Measurements from ENCODE around the gene MVP. TPM values are rescaled to one million over a fixed set of nuclear protein-coding genes. Genes with fewer than 3 reads are reported as not detected.

The MVP gene
- total and polyA plus RNA-seq, 8 donors: 58.8 to 179 (median 94.7) TPM

DNA sequence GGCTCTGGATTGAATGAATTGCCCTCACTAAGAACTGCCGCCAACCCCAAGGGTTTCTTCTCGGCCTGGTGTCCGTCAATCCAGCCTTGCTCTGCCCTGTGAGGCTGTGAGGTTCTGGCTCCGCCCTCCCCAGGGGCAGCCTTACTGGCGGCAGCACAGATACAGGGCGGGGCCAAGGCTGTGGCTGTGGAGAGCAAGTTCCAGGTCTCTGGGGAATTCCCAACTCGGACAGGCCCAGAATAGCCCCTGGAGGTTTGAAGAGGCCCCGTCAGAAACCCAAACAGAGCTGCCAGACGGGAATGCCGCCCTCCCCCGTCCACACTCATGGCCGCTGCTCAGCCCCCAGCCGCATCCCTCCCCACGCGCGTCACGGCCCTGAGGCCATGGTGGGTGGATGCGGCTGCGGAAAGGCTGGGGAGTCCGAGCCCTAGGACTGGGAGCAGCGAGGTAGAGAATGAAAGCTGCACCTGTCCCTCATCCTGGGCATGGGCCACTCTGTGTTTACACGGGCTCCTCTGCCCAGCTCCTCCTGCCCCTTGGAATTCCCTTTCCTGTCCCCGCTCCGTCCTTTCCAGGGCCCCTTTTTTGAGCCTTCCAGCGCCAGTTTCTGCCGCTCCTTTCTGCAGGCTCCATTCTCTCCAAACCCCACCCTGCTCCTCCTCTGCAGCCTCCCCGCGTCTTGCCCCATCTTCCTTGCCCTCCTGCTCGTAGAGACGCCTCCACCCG lies 8.9 kb upstream of the MVP start:
- intact Hi-C loops (cut with DNase I): no loop called here
- peak; percentile 90 to 98 (median 97) for DNase-seq
- TF ChIP-seq CTCF (IDR thresholded peaks at IDR 0.05): no peak
- peak overlapping the region; percentile 62 to 87 (median 80) for H3K27ac ChIP-seq
- no peaks in the 10 kb centered on the region for H3K36me3 ChIP-seq
- H3K27me3 ChIP-seq: no peaks in the 10 kb centered on the region
- peaks cover 0 to 20% (median 0%) of the 10 kb centered on the region in 3 donors for H3K4me1 ChIP-seq
- peak; percentile 96 for FAIRE-seq
- peak; percentile 70 to 78 (median 76) for ATAC-seq
- 0 to 1% methylated on average over 27 to 31 of the region's 31 CpGs for WGBS, 2 donors
- H3K9me3 ChIP-seq: no peaks in the 10 kb centered on the region
- H3K4me3 ChIP-seq: peak overlapping the region; percentile 18 to 52 (median 36)

DNA sequence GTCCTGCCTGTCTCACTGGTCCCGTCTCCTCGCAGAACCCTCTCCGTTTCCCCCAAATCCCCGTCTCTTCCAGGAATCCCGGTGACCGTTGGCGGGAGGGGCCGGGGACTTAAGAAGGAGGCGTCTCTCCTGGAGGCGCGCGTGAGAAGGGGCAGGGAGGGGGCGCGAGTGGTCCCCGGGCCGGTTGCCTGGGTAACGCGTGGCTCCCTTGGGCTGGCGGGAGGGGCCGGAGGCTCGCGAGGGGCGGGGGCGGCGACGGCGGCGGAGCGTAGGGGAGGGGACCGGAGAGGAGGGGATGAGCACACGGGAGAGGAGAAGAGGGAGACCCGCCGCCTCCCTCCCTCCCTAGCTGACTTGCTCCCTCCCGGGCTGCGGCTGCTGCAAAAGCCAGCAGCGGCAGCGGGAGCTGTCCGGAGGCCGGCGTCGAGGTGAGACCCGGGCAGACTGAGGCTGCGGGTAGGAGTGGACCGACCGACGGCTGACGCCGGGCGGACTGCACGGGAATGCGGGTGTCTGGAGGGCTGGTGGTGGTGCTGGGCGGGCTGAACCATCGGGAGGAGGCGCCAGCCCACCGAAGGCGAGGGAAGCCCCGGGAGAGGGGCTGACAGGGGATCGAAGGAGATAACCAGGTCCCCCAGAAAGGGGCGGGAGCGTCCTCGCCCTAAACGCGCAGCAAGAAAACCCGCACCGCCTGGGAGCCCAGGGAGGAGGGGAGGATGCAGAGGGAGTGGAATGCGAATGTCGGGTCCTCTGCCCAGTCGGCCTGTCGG lies 8.2 kb upstream of the MVP start, which contains the start of gene PRRT2:
Gene PRRT2 (plus strand): TSS at position 298 of the 770 bp plus-strand sequence. CDS start 862 bp downstream, outside the sequence.
- 5 to 6% methylated on average over 55 to 66 of the region's 69 CpGs for WGBS, 2 donors

GRCh38 chr16:29812754-29813643 lies 7.3 kb upstream of the MVP start:
- Histone ChIP-seq H3K9me3 (no peaks in the 10 kb centered on the region), H3K27ac (no peak overlapping the region), H3K27me3 (no peaks in the 10 kb centered on the region), H3K4me1 (peaks cover 0 to 31% (median 4%) of the 10 kb centered on the region in 3 donors), H3K36me3 (peaks cover 0 to 1% (median 0%) of the 10 kb centered on the region in 3 donors), H3K4me3 (peak overlapping the region in 1 of 4 donors; percentile 52)
- WGBS, 2 donors: 89 to 90% methylated on average over 9 of the region's 9 CpGs
- DNase-seq (peak in 1 of 6 donors; percentile 70), ATAC-seq (no peak), FAIRE-seq (no peak)
- no peak for TF ChIP-seq CTCF (IDR thresholded peaks at IDR 0.05)
- intact Hi-C loops (cut with DNase I): no loop called here

More for the DNA sequence above, 8.2 kb upstream of the MVP start, which contains the start of gene PRRT2:
- intact Hi-C loops (cut with DNase I): no loop called here
- Histone ChIP-seq H3K27ac (peak within 1 kb of the TSS; percentile 62 to 87 (median 80)), H3K9me3 (no peaks in the 10 kb centered on the region), H3K4me3 (peak within 1 kb of the TSS; percentile 18 to 52 (median 36)), H3K27me3 (no peaks in the 10 kb centered on the region), H3K4me1 (peaks cover 0 to 21% (median 0%) of the 10 kb centered on the region in 3 donors), H3K36me3 (no peaks in the 10 kb centered on the region)
- DNase-seq (peak in 5 of 6 donors; percentile 46 to 82 (median 64)), ATAC-seq (peak in 1 of 4 donors; percentile 0), FAIRE-seq (no peak)
- TF ChIP-seq CTCF (IDR thresholded peaks at IDR 0.05): no peak

DNA sequence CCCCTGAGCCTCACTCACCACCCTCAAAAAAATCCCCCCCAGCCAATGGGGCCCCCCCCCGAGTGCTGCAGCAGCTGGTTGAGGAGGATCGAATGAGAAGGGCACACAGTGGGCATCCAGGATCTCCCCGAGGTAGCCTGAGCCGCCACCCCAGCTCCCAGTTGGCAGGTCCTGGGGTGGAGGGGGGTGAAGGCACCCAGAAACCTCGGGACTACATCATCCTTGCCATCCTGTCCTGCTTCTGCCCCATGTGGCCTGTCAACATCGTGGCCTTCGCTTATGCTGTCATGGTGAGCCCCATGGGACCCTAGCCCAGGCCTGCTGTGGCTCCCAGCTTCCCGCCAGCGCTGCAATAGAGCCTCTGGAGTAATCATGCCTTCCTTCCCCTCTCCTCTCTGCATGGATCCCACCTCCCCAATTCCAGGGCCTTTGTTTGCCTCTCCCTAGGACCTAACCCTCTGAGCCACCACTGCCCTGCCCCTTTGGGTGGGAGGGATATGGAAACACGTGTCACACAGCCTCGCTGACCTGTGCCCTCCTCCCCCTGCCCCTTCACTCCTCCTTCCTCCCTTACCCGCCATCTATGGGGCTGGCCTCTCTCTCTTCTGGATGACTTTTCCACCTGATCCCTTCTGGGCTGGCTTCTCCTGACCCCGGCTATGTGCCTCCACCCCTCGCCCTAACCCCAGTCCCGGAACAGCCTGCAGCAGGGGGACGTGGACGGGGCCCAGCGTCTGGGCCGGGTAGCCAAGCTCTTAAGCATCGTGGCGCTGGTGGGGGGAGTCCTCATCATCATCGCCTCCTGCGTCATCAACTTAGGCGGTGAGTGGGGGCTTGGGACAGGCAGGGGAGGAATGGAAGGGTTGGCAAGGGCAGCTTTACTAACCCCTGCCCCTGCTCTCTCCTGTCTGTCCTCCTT lies 6.4 kb upstream of the MVP start:
- Histone ChIP-seq H3K27ac (no peak overlapping the region), H3K4me1 (peaks cover 6 to 35% (median 6%) of the 10 kb centered on the region in 3 donors), H3K27me3 (no peaks in the 10 kb centered on the region), H3K9me3 (no peaks in the 10 kb centered on the region), H3K36me3 (peaks cover 0 to 8% (median 0%) of the 10 kb centered on the region in 3 donors), H3K4me3 (no peak overlapping the region)
- FAIRE-seq (no peak), DNase-seq (peak in 1 of 6 donors; percentile 71), ATAC-seq (no peak)
- intact Hi-C loops (cut with DNase I): no loop called here
- 86 to 88% methylated on average over 24 of the region's 24 CpGs for WGBS, 2 donors
- no peak for TF ChIP-seq CTCF (IDR thresholded peaks at IDR 0.05)
